Brain pericyte (primary cell): ENCODE measurements around the gene VEZT.
"Not testable (repeated sequence)": the region's sequence is repeated elsewhere in the genome, so short reads cannot be mapped to it uniquely, and the experiment has no call there.

Experiments
- DNase-seq: peaks from one replicate; pipeline ENCODE4 v3.0.0-alpha.2; 2012; ENCODE audit warnings: low read depth, low spot score

VEZT gene

DNA sequence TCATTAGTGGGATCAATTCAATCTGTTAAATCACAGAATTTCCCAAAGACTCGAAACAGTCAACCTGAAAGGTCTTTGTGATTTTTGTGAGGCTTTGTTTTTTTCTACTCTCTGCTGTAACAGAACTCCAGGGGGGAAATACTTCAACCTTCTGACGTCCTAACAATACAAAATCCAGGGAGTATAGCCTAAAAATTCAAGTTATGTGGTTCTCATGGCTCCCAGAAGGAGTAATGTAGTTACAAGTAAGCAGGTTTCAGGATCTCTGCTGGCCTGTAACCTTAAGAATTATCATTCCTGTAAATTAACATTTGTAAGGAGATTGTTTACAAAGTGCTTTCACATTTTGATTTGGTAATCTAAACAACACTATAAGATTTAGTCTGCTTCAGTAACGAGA is 39.9 kb downstream of the VEZT start:
- DNase-seq: no peak

DNA sequence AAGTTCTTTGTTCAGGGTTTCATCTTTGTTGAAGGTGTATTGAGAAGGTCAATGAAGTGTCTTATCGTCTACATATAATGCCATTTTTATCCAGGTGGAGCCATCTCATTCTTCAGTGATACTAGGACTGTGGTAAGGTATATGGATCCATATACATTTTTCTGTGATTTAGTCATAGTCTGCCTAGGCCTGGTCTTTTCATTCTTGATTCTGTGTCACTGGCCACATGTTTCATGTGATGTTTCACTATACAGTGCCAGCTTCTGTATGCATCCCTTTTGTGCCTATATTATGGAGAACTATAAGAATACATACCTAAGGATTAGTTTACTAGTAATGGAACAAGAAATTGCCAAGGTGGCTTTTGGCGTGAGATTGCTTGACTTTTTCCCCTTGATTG is 40.5 kb downstream of the VEZT start:
- DNase-seq: no peak

- DNase-seq: no peak
Measured at GRCh38 chr12:95258803-95259202, 41.2 kb downstream of the VEZT start.

- no peak for DNase-seq
Measured at GRCh38 chr12:95259368-95259767, 41.8 kb downstream of the VEZT start.

DNA sequence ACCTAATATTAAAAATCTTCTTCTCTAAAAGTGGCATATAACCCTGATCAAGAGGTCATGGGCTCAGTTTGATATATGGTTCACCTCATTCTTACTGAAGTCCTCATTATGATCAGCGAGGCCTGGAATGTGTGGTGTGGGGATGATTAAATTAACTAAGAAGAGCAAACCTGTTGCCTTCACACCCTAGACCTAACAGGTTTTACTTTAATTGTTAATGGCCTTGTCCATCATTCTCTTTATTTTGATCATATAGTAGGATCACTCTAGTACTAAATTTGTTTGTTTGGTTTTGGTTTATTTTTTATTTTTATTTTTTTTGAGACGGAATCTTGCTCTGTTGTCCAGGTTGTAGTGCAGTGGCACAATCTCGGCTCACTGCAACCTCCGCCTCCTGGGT is 43.5 kb downstream of the VEZT start:
- no peak for DNase-seq

- no peak for DNase-seq
Measured at GRCh38 chr12:95262808-95263207, 45.2 kb downstream of the VEZT start.

GRCh38 chr12:95265765-95266164 is 48.2 kb downstream of the VEZT start:
- no peak for DNase-seq

- DNase-seq: no peak
Measured at GRCh38 chr12:95266254-95266653, 48.6 kb downstream of the VEZT start.

DNA sequence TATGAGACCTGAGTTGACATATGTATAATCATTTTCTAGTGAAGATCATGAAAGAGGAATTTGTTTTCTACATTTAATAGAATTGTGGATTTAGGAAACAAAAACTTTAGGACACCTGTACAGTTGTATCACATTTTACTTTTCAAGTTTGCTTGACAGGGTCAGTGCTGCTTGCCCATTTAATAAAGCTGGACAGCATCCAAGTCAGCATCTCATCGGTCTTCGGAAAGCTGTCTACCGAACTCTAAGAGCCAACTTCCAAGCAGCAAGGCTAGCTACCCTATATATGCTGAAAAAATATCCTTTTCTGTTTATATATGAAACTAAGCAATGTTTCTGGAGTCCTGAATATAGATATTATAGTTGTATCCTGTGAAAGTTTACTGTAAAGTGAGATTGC is 52.3 kb downstream of the VEZT start:
- DNase-seq: no peak

DNA sequence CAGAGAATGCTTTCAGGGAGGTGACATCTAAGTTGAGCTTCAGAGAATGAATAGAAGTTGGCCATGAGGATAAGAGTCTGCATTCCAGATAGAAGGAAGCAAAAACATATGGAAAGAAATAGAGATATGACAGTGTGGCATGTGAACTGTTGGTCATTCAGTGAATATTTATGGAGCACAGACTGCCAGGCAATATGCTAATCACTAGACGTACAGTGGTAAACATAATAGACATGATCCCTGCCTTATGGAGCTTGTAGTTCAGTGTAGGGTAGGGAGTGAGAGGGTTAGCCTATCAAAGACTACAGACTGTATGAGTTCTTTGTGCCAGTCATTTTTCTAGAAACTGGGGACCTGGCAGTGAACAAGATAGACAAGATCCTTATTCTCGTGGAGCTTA is 53.9 kb downstream of the VEZT start:
- DNase-seq: no peak

DNA sequence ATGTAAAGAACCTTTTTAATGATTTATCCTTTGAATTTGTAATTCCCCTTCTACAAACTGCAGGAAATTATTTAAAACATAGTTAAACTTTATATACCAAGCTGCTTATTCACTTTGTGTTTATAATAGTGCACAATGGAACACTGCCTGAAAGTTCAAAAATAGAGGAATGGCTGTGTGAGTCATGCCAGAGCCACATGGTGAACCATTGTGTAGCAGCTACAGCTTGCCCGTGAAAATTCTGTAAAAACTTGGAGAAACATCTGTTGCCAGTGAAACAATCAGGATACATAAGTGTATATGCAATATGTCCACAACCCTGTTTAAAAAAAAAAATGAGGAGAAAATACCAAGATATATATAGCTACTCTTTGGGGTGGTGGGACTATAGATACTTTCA is 59.5 kb downstream of the VEZT start:
- peak; percentile 42 for DNase-seq

DNA sequence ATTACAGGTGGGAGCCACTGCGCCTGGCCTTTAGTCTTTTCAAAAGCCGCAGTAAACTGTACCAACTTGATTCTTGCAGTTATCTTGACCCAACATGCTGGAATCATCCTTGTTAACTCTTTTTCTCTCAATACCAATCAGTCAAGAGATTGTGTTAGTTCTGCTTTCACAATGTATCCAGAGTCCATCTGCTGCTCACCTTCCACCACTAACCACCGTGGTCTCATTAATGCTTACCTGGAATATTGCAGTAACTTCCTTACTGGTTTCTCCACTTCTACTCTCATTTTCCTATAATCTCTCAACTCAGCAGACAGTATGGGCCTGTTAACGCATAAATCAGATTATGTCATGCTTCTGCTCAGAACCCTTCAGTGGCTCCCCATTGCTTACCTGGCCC is 62.2 kb downstream of the VEZT start:
- DNase-seq: no peak

DNA sequence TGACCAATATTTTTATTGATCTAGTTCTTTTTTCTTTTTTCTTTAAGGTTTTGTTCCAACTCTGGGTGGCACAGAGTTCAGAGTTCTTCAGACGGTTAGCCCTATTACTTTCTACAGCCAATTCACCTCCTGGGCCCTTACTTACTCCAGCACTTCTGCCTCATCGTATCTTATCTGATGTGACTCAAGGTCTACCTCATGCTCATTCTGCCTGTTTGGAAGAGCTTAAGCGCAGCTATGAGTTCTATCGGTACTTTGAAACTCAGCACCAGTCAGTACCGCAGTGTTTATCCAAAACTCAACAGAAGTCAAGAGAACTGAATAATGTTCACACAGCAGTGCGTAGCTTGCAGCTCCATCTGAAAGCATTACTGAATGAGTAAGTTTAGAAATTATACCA is 64.7 kb downstream of the VEZT start:
- no peak for DNase-seq

- no peak for DNase-seq
Measured at GRCh38 chr12:95283371-95283770, 65.8 kb downstream of the VEZT start.

- no peak for DNase-seq
Measured at GRCh38 chr12:95286713-95287112, 69.1 kb downstream of the VEZT start.

DNA sequence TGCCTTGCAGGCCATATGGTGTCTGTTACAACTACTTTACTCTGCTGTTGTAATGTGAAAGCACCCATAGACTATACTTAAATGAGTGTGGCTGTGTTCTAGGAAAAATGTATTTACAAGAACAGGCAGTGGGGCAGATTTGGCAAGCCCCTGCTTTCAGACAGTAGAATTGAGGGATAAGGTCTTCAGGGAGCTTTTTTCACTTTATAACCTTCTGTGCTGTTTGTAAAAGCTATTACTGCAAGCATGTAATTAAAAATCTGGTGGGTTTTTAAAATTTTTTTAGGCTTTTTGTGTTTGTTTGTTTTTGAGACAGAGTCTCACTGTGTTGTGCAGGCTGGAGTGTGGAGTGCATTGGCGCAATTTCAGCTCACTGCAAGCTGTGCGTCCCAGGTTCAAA is 73.9 kb downstream of the VEZT start:
- DNase-seq: no peak

- no peak for DNase-seq
Measured at GRCh38 chr12:95298916-95299315, 81.3 kb downstream of the VEZT start.

GRCh38 chr12:95300286-95300685 is 82.7 kb downstream of the VEZT start:
- no peak for DNase-seq

DNA sequence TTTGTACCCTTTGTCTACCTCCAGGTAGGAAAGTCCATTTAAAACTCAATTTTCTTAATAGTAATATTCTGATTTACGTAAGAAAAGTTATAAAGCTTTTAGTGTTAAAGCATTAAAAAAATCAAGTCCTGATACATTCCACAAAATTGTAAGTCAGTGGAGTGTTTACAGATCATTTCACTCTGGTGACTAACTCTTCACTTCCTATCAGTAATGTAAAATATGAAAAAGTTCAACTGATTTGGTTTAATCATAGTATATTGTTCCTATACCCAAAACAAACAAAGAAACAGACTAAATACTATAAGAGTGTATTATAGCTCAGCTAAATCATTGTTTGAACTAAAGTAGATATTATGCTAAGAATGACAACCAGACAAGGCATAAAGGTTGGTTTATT is 85.9 kb downstream of the VEZT start:
- no peak for DNase-seq

GRCh38 chr12:95304673-95305198 is 87.1 kb downstream of the VEZT start:
- no peak for DNase-seq

- DNase-seq: no peak
Measured at GRCh38 chr12:95312656-95313055, 95.0 kb downstream of the VEZT start.

GRCh38 chr12:95314756-95315155 is 97.1 kb downstream of the VEZT start:
- DNase-seq: not testable (repeated sequence)

GRCh38 chr12:95316798-95317197 is 99.2 kb downstream of the VEZT start:
- DNase-seq: peak; percentile 15

- DNase-seq: peak; percentile 76
Measured at GRCh38 chr12:95318071-95318545, 100.5 kb downstream of the VEZT start.
